Fibroblast of skin of scalp (primary cell): ENCODE data around the gene HYAL2.

Experiments used
- DNase-seq: peaks from one replicate; pipeline ENCODE4 v3.0.0-alpha.2; 2013

HYAL2 gene

GRCh38 chr3:50350213-50350526 is 27.6 kb upstream of the HYAL2 start:
- no peak for DNase-seq

DNA sequence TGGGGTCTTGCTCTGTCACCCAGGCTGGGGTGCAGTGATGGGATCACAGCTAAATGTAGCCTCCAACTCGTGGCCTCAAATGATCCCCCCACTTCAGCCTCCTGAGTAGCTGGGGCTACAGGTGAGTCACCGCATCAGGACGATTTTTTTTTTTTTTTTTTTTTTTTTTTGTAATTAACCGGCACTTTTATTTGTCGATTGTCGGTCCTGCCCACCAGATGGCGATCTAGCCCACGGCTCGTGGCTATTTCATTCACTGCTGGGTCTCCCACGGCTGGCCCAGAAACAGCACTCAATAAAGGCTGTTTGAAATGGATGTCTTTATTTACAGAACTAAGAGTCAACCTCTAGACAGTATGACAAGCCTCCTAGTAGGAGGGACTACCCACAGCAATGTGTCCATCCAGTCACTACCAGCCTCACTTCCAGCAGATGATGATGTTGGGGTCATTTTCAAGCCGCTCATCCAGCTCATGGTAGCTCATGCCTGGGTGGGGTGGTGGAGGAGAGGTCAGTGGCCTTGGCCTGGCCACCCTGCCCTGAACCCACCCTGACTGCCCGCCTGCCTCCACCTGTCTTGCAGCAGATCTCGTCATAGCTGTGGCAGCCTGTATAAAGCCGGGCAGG is 24.8 kb upstream of the HYAL2 start:
- peak; percentile 78 for DNase-seq

- DNase-seq = peak; percentile 46
Observed at GRCh38 chr3:50345586-50346234, 23.2 kb upstream of the HYAL2 start, which contains the start of gene ZMYND10. Gene ZMYND10, minus strand, starts transcription at chr3:50345732. Its CDS starts 153 bp downstream, at chr3:50345579.

DNA sequence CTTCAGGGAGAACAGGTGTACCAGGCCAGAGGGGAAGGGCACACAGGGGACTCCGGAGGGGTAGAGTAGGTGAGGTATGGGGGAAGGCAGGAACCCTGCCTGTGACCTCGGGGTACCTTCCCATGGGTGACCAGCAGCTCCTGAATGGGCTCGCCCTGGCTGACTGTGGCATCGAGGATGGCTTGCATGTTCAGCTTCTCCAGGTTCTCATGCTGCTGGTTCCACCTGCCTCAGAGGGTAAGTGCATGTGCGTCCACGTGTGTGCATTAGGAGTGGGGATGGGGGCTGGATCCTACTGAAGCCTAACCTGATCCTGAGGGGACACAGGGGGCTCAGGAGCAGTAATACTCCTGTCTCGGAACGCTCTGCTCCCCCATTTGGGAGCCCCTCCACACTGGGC is 22.5 kb upstream of the HYAL2 start:
- no peak for DNase-seq

GRCh38 chr3:50342813-50343633 is 20.5 kb upstream of the HYAL2 start:
- no peak for DNase-seq

GRCh38 chr3:50341996-50342650 is 19.6 kb upstream of the HYAL2 start:
- no peak for DNase-seq

DNA sequence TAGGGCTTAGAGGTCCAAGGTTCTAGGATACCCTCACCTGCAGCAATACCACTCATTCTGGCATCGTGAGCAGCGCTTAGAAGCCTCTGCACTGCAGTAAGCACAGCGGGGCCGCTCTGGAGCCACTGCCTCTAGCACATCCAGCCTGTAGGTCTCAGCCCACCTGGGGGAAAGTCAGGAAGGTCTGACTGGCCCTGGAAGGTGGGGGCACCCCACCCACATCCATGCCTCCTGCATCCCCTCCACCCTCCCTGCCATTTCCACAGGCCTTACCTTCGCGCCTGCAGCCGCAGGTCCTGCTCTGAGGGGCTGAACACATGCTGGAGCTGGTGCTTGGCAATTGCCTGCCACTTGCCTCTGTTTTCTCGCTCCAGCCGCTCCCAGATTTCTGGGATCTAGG is 19.0 kb upstream of the HYAL2 start:
- no peak for DNase-seq

GRCh38 chr3:50340448-50341329 is 18.1 kb upstream of the HYAL2 start, which contains the start of gene RASSF1:
Gene RASSF1, minus strand, starts transcription at chr3:50340836. Its CDS starts 31 bp downstream, at chr3:50340805.
- peak; percentile 63 for DNase-seq

- DNase-seq = no peak
Observed at GRCh38 chr3:50340147-50340447, 17.6 kb upstream of the HYAL2 start.

- DNase-seq = peak; percentile 61
Observed at GRCh38 chr3:50339485-50340146, 17.1 kb upstream of the HYAL2 start.

DNA sequence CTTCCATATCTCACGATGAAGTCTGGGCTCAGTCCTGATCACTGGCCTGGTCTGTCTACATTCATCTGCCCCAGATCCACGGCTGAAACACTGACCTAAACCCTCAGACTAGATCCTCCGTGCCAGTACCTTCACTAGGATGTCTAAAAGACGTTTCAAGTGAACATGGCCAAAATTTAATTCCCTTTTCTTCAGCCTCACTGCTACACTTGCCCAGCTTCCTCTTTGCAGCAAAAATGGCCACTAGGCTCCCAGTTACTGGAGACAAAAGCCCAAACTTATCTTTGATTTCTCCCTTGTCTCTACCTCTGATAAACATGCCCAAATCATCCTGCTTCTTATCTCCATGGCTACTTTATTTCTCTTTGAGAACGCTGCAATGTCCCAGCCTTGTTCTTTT is 16.4 kb upstream of the HYAL2 start:
- no peak for DNase-seq

DNA sequence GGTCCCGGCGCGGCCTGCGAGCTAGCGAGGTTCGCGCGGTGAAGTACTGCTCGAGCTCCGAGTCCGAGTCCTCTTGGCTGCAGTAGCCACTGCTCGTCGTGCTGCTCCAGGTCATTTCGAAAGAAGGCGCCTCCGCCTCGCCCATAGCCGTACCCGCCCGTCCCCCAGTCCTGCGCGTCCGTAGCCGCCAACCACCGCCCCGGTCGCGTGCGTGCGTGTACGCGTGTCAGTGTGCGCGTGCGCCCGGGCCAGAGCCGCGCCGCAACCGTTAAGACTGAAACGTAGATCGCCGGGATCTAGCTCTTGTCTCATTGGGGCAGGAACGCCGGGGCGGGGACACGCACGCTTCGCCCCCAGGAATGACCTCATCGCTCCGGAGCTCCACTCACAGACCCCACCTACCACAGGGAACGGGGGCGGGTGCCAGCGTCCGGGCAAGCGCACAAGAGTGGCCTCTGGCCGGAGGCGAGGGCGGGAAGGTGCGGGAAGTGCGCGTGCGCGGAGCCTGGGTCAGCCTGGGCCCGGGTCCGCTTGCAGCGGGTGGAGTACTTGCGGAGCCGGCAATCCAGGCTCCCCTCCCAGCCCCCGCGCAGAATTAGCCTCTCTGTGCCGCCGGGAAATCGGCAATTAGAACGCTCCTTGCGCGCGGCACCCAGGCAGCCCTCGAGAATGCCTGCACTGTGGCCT is 14.8 kb upstream of the HYAL2 start:
- peak; percentile 99 for DNase-seq

DNA sequence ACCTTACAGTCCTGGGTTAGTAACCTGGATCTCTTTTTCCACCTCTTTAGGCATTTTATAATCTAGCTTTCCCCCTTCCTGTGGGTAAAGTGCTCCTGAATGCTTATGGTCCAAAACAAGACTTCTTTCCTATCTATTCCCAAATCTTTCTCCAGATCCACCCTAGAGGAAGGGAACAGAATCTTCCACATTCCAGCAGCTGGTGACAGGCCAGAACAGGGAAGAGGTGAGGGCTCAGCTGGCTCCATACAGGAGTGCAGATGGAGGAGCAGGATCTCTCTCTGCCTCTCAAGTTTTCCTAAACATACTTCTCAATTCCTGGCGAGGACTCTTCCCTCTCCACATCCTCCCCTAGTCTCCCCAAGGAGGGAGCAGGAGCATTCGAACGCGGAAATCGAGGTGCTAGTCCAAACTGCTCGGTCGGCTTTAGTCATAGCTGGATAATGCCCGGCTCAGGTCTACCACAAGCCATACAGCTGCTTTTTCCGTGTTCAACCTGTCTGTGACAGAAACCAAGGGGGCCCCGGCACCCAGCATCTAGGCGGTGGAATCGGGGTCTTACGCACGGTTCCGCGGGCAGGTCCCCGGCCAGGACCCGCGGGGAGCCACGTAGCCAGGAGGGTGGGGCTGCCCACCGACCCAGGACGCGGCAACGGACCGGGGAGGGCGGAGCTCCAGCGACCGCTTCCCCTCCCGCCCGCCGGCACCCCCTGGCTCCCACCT is 14.1 kb upstream of the HYAL2 start:
- DNase-seq = peak; percentile 23

DNA sequence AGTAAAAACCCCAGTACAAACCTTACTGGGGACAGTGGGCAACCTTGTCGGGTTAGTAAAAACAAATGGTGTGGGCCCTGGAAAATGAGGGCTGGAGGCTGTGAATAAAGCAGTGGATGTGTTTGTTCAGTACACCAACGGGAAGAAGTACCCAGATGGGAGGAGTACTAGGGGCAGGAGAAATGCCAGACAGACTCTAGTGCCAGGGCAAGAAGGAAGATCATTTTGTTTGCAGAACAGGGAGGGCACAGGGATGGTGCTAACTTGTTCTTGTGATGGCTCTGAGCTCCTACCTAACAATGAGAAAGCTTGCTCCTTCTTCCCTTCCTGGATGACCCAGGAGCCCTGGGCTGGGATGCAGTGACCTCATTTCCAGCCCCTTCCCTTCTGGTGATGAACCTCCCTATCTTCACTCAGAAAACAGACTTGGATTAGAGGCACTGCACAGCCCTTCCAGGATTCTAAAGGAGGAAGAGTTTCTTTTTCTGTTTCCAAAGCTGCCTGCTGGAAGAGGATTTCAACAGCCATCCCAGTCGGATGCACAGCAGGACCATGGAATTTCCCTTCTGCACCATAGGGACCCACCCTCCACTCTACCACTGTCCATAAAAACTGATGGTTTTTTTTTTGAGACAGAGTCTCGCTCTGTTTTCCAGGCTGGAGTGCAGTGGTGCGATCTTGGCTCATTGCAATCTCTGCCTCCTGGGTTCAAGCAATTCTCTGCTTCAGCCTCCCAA is 12.0 kb upstream of the HYAL2 start:
- no peak for DNase-seq

DNA sequence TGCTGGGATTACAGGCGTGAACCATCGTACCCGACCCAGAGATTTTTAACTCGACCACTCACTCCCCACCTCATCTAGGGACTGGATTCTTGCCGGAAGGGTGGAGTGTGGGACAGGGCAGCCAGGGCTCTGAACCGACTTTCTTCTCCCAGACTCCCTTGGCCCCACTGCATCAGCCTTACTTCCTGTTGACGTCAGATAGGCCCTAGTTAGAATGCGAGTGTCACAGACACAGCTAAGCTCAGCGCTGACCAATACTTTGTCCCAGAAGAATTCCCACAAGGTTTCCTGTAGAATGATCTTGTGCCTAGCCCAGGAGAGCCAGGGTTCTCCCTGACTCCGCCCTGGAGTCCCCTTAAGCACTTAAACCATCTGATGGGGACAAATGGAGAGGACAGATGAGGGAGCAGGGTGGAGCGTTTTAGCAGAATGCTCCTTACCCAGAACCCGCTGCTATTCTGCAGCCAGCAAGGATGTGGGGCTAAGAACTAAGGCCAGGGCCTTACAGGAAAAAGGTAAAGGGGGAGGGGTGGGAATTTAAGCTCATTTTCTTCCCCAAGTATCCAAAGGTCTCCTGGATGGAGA is 11.3 kb upstream of the HYAL2 start:
- DNase-seq = no peak

- no peak for DNase-seq
Observed at GRCh38 chr3:50331364-50331907, 8.9 kb upstream of the HYAL2 start.

DNA sequence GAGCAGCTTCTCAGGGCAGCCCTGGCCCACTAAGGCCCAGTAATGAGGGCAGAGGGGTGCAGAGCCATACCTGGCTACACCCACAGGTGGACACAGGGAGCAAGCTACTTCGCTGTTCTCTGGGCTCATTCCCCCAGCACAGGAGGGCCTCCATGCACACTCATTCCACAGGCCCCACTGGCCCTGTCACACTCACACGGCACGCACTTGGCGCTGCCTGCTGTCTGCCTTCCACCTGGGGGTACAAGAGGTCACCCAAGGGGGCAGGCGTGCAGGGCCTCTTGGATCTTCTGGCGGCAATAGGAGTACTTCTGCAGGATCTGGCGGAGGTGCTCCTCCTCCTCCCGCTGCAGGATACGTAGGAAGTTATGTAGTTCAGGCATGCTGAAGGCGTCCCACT is 7.8 kb upstream of the HYAL2 start:
- no peak for DNase-seq

DNA sequence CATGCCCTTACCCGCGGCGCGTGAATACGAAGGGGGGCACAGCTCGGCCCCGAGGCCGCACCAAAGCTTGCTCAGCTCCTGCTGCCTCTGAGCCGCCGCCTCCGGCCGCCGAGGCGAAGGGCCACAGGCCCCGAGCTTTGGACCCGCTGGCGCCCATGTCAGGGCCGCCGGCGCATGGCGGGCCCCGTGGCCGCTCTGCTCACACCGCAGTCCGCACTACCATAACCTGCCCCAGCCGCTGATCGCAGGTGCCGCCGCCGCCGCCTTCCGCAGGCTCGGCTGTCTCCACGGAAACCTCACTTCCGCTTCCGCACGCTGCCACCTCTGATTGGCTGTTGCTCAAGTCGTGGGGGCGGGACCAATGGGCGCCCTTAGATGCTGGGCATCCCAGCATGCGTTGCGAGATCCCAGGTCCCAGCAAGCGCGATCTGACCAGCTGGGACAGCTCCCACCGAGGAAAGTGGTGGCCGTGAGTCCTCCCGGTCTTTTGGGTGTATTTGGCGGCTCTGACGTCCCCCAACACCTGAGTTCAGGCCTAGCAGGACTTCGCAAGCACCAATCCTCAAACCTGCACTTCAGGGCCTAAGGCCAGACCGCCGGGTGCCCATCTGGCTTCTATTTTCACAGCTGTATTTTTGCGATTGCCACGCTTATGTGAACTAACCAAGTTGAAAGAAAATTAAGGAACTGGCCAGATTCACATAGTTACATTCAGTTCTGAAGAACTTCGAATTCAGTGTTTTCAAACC is 5.6 kb upstream of the HYAL2 start, which contains the start of gene TUSC2:
Gene TUSC2, minus strand, starts transcription at position 281 of the 749 bp plus-strand sequence. Its CDS starts 124 bp downstream, at position 157.
- peak; percentile 95 for DNase-seq
